Astrocyte (in vitro differentiated cells and primary cell): ENCODE data around the gene SOCS1.

Experiments used
- CTCF ChIP-seq: IDR thresholded peaks from 2 replicates; pipeline ENCODE4 v1.5.1; 2011; ENCODE audit warnings: low read depth, mild to moderate bottlenecking, inconsistent platforms, low read length, moderate library complexity; ENCODE audit not compliant: insufficient read depth
- EZH2 ChIP-seq: IDR thresholded peaks from 2 replicates; pipeline ENCODE4 v1.6.1; 2012; ENCODE audit warnings: mild to moderate bottlenecking, low read length, inconsistent platforms; ENCODE audit not compliant: insufficient read depth

- TF ChIP-seq CTCF (no peak), EZH2 (no peak)
Measured at GRCh38 chr16:11211061-11211976, 44.7 kb downstream of the SOCS1 start.
